Muscle layer of duodenum (tissue), 2 donors: ENCODE results near the gene ABHD5.
"Not testable (repeated sequence)": the region's sequence is repeated elsewhere in the genome, so short reads cannot be mapped to it uniquely, and the experiment has no call there.

Experiments used
- H3K27ac ChIP-seq: one replicate; pipeline ENCODE4 v1.7.0; 2013; ENCODE audit warnings: mild to moderate bottlenecking, low read length
- H3K27me3 ChIP-seq: one replicate; pipeline ENCODE4 v1.7.0; 2013; ENCODE audit warnings: low read depth, mild to moderate bottlenecking, control low read depth, low read length
- H3K36me3 ChIP-seq, 2 donors: one replicate each; pipeline ENCODE4 v1.7.0; 2013; ENCODE audit warnings: low read length in 2 of 2, control low read depth in 1 of 2, mild to moderate bottlenecking in 1 of 2; ENCODE audit not compliant: insufficient read depth in 2 of 2, control insufficient read depth in 1 of 2
- H3K4me1 ChIP-seq, 2 donors: one replicate each; pipeline ENCODE4 v1.7.0; 2013; ENCODE audit warnings: low read length in 2 of 2, mild to moderate bottlenecking in 2 of 2, control low read depth in 1 of 2, moderate library complexity in 1 of 2; ENCODE audit not compliant: insufficient read depth in 2 of 2, control insufficient read depth in 1 of 2
- H3K4me3 ChIP-seq, 2 donors: one replicate each; pipeline ENCODE4 v1.7.0; 2013; ENCODE audit warnings: low read length in 2 of 2, low read depth in 1 of 2, mild to moderate bottlenecking in 1 of 2
- H3K9me3 ChIP-seq, 2 donors: one replicate each; pipeline ENCODE4 v1.7.0; 2013; ENCODE audit warnings: low read length in 2 of 2, control low read depth in 1 of 2, mild to moderate bottlenecking in 1 of 2; ENCODE audit not compliant: control insufficient read depth in 1 of 2
- donor health status: healthy.

Gene ABHD5

GRCh38 chr3:43665011-43665410 is 25.7 kb upstream of the ABHD5 start:
- not testable (repeated sequence) for H3K4me1 ChIP-seq, H3K9me3 ChIP-seq, H3K27me3 ChIP-seq, H3K27ac ChIP-seq, H3K4me3 ChIP-seq, H3K36me3 ChIP-seq

- Histone ChIP-seq H3K4me3 (no peak overlapping the region), H3K36me3 (no peaks in the 10 kb centered on the region), H3K9me3 (no peaks in the 10 kb centered on the region), H3K27me3 (no peaks in the 10 kb centered on the region), H3K27ac (no peak overlapping the region), H3K4me1 (no peaks in the 10 kb centered on the region)
These were observed 19.9 kb upstream of the ABHD5 start for GRCh38 chr3:43670635-43671522.

- no peak overlapping the region for H3K4me3 ChIP-seq
- H3K36me3 ChIP-seq: no peaks in the 10 kb centered on the region
- H3K27ac ChIP-seq: no peak overlapping the region
- no peaks in the 10 kb centered on the region for H3K9me3 ChIP-seq
- no peaks in the 10 kb centered on the region for H3K27me3 ChIP-seq
- no peaks in the 10 kb centered on the region for H3K4me1 ChIP-seq
These were observed 16.2 kb upstream of the ABHD5 start for GRCh38 chr3:43674345-43675085.

DNA sequence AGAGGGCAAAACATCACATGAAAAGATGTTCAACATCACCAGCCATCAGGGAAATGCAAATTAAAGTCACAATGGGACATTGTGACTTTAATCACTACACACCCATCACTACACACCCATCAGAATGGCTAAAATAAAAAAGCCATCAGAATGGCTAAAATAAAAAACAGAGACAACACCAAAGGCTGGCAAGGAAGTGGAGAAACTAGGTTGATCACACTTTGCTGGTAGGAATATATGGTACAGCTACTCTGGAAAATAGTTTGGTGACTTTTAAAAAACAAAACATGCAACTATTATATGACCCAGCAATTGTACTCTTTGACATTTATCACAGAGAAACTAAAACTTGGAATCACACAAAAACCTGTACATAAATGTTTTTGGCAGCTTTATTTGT is 15.1 kb upstream of the ABHD5 start:
- no peak overlapping the region for H3K4me3 ChIP-seq
- no peak overlapping the region for H3K27ac ChIP-seq
- H3K36me3 ChIP-seq: no peaks in the 10 kb centered on the region
- H3K4me1 ChIP-seq: no peaks in the 10 kb centered on the region
- H3K9me3 ChIP-seq: no peaks in the 10 kb centered on the region
- no peaks in the 10 kb centered on the region for H3K27me3 ChIP-seq

DNA sequence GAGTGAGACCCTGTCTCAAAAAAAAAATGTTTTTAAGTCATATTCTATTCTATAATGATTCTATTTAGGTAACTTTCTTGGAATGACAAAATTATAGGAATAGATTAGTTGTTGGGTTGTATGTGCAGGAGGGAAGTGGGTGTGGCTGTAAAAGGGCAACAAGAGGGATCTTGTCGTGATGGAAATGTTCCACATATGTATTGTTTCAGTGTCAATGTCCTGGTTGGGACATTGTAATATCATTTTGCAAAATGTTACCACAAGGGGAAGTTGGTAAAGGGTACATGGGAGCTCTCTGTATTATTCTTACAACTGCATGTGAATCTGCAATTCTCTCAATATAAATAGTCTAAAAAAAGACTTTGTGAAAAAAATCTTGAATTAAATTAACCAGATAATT is 14.3 kb upstream of the ABHD5 start:
- Histone ChIP-seq H3K27ac (no peak overlapping the region), H3K9me3 (no peaks in the 10 kb centered on the region), H3K27me3 (no peaks in the 10 kb centered on the region), H3K4me1 (no peaks in the 10 kb centered on the region), H3K4me3 (no peak overlapping the region), H3K36me3 (no peaks in the 10 kb centered on the region)

DNA sequence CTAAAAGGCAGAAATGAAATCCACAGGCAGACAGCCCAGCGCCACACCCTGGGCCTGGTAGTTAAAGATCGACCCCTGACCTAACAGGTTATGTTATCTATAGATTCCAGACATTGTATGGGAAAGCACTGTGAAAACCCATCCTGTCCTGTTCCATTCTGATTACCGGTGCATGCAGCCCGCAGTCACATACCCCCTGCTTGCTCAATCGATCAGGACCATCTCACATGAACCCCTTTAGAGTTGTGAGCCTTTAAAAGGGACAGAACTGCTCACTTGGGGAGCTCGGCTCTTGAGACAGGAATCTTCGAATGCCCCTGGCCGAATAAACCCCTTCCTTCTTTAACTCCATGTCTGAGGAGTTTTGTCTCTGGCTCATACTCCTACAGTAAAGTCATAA is 12.4 kb upstream of the ABHD5 start:
- H3K4me1 ChIP-seq, H3K9me3 ChIP-seq, H3K27me3 ChIP-seq, H3K27ac ChIP-seq, H3K4me3 ChIP-seq, H3K36me3 ChIP-seq: not testable (repeated sequence)

DNA sequence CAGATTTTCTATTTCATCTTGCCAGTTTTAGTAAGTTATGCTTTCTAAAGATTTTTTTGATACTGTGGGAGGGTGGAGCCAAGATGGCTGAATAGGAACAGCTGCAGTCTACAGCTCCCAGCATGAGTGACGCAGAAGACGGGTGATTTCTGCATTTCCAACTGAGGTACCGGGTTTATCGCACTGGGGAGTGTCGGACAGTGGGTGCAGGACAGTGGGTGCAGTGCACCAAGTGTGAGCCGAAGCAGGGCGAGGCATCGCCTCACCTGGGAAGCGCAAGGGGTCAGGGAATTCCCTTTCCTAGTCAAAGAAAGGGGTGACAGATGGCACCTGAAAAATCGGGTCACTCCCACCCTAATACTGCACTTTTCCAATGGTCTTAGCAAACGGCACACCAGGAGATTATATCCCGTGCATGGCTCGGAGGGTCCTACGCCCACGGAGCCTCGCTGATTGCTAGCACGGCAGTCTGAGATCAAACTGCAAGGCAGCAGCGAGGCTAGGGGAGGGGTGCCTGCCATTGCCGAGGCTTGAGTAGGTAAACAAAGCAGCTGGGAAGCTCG is 11.8 kb upstream of the ABHD5 start:
- not testable (repeated sequence) for H3K27ac ChIP-seq, H3K36me3 ChIP-seq, H3K4me3 ChIP-seq, H3K27me3 ChIP-seq, H3K4me1 ChIP-seq, H3K9me3 ChIP-seq

DNA sequence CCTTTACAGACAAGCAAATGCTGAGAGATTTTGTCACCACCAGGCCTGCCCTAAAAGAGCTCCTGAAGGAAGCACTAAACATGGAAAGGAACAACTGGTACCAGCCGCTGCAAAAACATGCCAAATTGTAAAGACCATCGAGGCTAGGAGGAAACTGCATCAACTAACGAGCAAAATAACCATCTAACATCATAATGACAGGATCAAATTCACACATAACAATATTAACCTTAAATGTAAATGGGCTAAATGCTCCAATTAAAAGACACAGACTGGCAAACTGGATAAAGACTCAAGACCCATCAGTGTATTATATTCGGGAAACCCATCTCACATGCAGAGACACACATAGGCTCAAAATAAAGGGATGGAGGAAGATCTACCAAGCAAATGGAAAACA is 9.9 kb upstream of the ABHD5 start:
- H3K27ac ChIP-seq: not testable (repeated sequence)

GRCh38 chr3:43684944-43685343 is 5.8 kb upstream of the ABHD5 start:
- no peaks in the 10 kb centered on the region for H3K36me3 ChIP-seq
- no peak overlapping the region for H3K27ac ChIP-seq
- H3K4me3 ChIP-seq: no peak overlapping the region
- H3K9me3 ChIP-seq: no peaks in the 10 kb centered on the region
- H3K4me1 ChIP-seq: peaks cover 0 to 3% of the 10 kb centered on the region in 2 donors
- H3K27me3 ChIP-seq: no peaks in the 10 kb centered on the region

More for the DNA sequence above, 9.9 kb upstream of the ABHD5 start:
- not testable (repeated sequence) for H3K36me3 ChIP-seq, H3K4me3 ChIP-seq, H3K9me3 ChIP-seq, H3K4me1 ChIP-seq, H3K27me3 ChIP-seq

DNA sequence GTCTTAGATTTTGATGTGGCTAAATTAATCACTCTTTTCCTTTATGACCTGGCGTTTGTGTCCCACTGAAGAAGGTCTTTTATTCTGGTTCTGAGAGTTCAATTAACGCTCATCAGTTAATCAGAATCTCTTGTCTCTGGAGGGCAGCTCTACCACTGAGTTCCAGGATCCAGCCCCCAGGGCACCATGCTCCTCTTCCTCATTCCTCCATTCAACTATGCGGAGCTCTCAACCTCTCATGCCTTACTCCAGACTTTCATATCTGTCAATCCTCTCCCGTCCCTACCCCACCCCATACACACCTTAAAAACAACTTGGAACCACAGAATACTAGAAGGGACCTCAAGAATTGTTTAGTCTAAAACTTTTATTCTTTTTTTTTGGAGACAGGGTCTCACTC is 4.8 kb upstream of the ABHD5 start:
- no peak overlapping the region for H3K27ac ChIP-seq
- H3K4me3 ChIP-seq: no peak overlapping the region
- H3K27me3 ChIP-seq: no peaks in the 10 kb centered on the region
- no peaks in the 10 kb centered on the region for H3K9me3 ChIP-seq
- H3K4me1 ChIP-seq: peaks cover 0 to 8% of the 10 kb centered on the region in 2 donors
- H3K36me3 ChIP-seq: peaks cover 0 to 1% of the 10 kb centered on the region in 2 donors

DNA sequence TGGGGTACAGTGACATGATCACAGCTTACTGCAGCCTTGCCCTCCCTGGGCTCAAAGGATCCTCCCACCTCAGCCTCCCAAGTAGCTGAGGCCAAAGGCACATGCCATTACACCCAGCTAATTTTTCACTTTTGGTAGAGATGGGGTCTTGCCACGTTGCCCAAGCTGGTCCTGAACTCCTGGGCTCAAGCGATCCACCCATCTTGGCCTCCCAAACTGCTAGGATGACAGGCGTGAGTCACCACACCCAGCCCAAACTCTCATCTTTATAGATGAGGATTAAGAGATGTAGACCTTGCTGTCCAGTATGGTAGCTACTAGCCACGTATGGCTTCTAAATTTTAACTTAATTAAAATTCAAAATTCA is 4.4 kb upstream of the ABHD5 start:
- H3K27ac ChIP-seq: no peak overlapping the region
- peaks cover 0 to 3% of the 10 kb centered on the region in 2 donors for H3K36me3 ChIP-seq
- no peaks in the 10 kb centered on the region for H3K9me3 ChIP-seq
- H3K4me1 ChIP-seq: peaks cover 0 to 8% of the 10 kb centered on the region in 2 donors
- no peak overlapping the region for H3K4me3 ChIP-seq
- H3K27me3 ChIP-seq: no peaks in the 10 kb centered on the region
